Measurements from ENCODE around the gene CLEC16A.

Gene CLEC16A

GRCh38 chr16:11050944-11051343 lies 106.6 kb downstream of the CLEC16A start:
- Histone ChIP-seq H3K4me1 (ENCODE audit: control insufficient read depth, low read length) (no peaks in the 10 kb centered on the region), H3K27me3 (ENCODE audit: control insufficient read depth, low read length) (no peaks in the 10 kb centered on the region), H3K4me3 (ENCODE audit: low read length) (no peak overlapping the region), H3K9me3 (ENCODE audit: control insufficient read depth, insufficient read depth, low read length) (no peaks in the 10 kb centered on the region), H3K9me2 (replicated peaks; ENCODE audit: control insufficient read depth, low read length) (no peaks in the 10 kb centered on the region), H4K20me1 (ENCODE audit: control insufficient read depth, insufficient read depth, low read depth, low read length) (no peaks in the 10 kb centered on the region), H3F3A (ENCODE audit: control insufficient read depth, insufficient read depth) (no peaks in the 10 kb centered on the region), H3K27ac (ENCODE audit: low read depth, low read length) (no peak overlapping the region), H3K4me2 (ENCODE audit: low read length) (no peak overlapping the region), H3K36me3 (ENCODE audit: control insufficient read depth, low read length) (peaks cover 3% of the 10 kb centered on the region; the same call in 1 of the 2 replicates), H3K79me2 (ENCODE audit: control insufficient read depth, low read length) (no peaks in the 10 kb centered on the region)
- TF ChIP-seq CTCF (IDR thresholded peaks at IDR 0.05; ENCODE audit: low read depth, low read length, poor library complexity, severe bottlenecking) (no peak), EZH2phosphoT487 (IDR thresholded peaks at IDR 0.05; ENCODE audit: borderline replicate concordance, low read length) (no peak)

GRCh38 chr16:11051430-11051829 lies 107.1 kb downstream of the CLEC16A start:
- H3F3A ChIP-seq (ENCODE audit: control insufficient read depth, insufficient read depth) = no peaks in the 10 kb centered on the region
- no peaks in the 10 kb centered on the region for H4K20me1 ChIP-seq (ENCODE audit: control insufficient read depth, insufficient read depth, low read depth, low read length)
- no peaks in the 10 kb centered on the region for H3K9me3 ChIP-seq (ENCODE audit: control insufficient read depth, insufficient read depth, low read length)
- H3K4me3 ChIP-seq (ENCODE audit: low read length) = no peak overlapping the region
- H3K9me2 ChIP-seq (replicated peaks; ENCODE audit: control insufficient read depth, low read length) = no peaks in the 10 kb centered on the region
- no peaks in the 10 kb centered on the region for H3K27me3 ChIP-seq (ENCODE audit: control insufficient read depth, low read length)
- no peaks in the 10 kb centered on the region for H3K79me2 ChIP-seq (ENCODE audit: control insufficient read depth, low read length)
- no peak overlapping the region for H3K27ac ChIP-seq (ENCODE audit: low read depth, low read length)
- H3K36me3 ChIP-seq (ENCODE audit: control insufficient read depth, low read length) = peaks cover 3% of the 10 kb centered on the region; the same call in 1 of the 2 replicates
- no peak overlapping the region for H3K4me2 ChIP-seq (ENCODE audit: low read length)
- H3K4me1 ChIP-seq (ENCODE audit: control insufficient read depth, low read length) = no peaks in the 10 kb centered on the region
- TF ChIP-seq EZH2phosphoT487 (IDR thresholded peaks at IDR 0.05; ENCODE audit: borderline replicate concordance, low read length) = no peak
- TF ChIP-seq CTCF (IDR thresholded peaks at IDR 0.05; ENCODE audit: low read depth, low read length, poor library complexity, severe bottlenecking) = no peak

- TF ChIP-seq CTCF (IDR thresholded peaks at IDR 0.05; ENCODE audit: low read depth, low read length, poor library complexity, severe bottlenecking) (no peak), EZH2phosphoT487 (IDR thresholded peaks at IDR 0.05; ENCODE audit: borderline replicate concordance, low read length) (no peak)
- Histone ChIP-seq H3K4me1 (ENCODE audit: control insufficient read depth, low read length) (no peaks in the 10 kb centered on the region), H4K20me1 (ENCODE audit: control insufficient read depth, insufficient read depth, low read depth, low read length) (no peaks in the 10 kb centered on the region), H3K4me3 (ENCODE audit: low read length) (no peak overlapping the region), H3K36me3 (ENCODE audit: control insufficient read depth, low read length) (peaks cover 3% of the 10 kb centered on the region; the same call in 1 of the 2 replicates), H3F3A (ENCODE audit: control insufficient read depth, insufficient read depth) (no peaks in the 10 kb centered on the region), H3K4me2 (ENCODE audit: low read length) (no peak overlapping the region), H3K27ac (ENCODE audit: low read depth, low read length) (no peak overlapping the region), H3K9me2 (replicated peaks; ENCODE audit: control insufficient read depth, low read length) (no peaks in the 10 kb centered on the region), H3K27me3 (ENCODE audit: control insufficient read depth, low read length) (no peaks in the 10 kb centered on the region), H3K9me3 (ENCODE audit: control insufficient read depth, insufficient read depth, low read length) (no peaks in the 10 kb centered on the region), H3K79me2 (ENCODE audit: control insufficient read depth, low read length) (no peaks in the 10 kb centered on the region)
These were observed 107.8 kb downstream of the CLEC16A start for GRCh38 chr16:11051879-11052808.
